Chondrocyte (in vitro differentiated cells): ENCODE measurements around the gene OR5B2. TPM values are rescaled to one million over a fixed set of nuclear protein-coding genes. Genes with fewer than 3 reads are reported as not detected.

ENCODE experiments used
- DNase-seq: peaks from one replicate; pipeline ENCODE4 v3.0.0; 2021; ENCODE audit warnings: mixed read lengths, low spot score
- H3K27ac Mint-ChIP-seq: one replicate; pipeline ENCODE4 v1.8.0; 2021; ENCODE audit warnings: mild to moderate bottlenecking, moderate library complexity, mixed read lengths; ENCODE audit not compliant: unreplicated experiment
- H3K27me3 Mint-ChIP-seq: 2 replicates; pipeline ENCODE4 v1.8.0; 2021; ENCODE audit warnings: low read depth, mixed read lengths
- H3K36me3 Mint-ChIP-seq: 2 replicates; pipeline ENCODE4 v1.8.0; 2021; ENCODE audit warnings: low read depth, mixed read lengths
- H3K4me1 Mint-ChIP-seq: 2 replicates; pipeline ENCODE4 v1.8.0; 2021; ENCODE audit warnings: low read depth, mild to moderate bottlenecking, mixed read lengths
- H3K4me3 Mint-ChIP-seq: one replicate; pipeline ENCODE4 v1.8.0; 2021; ENCODE audit warnings: mild to moderate bottlenecking, moderate library complexity, mixed read lengths; ENCODE audit not compliant: unreplicated experiment
- H3K9me3 Mint-ChIP-seq: 2 replicates; pipeline ENCODE4 v1.8.0; 2021; ENCODE audit warnings: low read depth, mixed read lengths
- total RNA-seq: library from RNA; stranded (reverse); gene quantifications from 3 replicates; pipeline ENCODE4 v1.2.1, GENCODE V29; 2021
- TF ChIP-seq, protein P1 (sequence below): fragments of 200-600 bp; sonication (generic); IDR thresholded peaks from 2 replicates; pipeline ENCODE4 v1.5.0; 2021; ENCODE audit warnings: antibody characterized with exemption, mild to moderate bottlenecking, moderate library complexity

OR5B2 gene
- total RNA-seq, 1 donor from 2014 or later, result not detected

DNA sequence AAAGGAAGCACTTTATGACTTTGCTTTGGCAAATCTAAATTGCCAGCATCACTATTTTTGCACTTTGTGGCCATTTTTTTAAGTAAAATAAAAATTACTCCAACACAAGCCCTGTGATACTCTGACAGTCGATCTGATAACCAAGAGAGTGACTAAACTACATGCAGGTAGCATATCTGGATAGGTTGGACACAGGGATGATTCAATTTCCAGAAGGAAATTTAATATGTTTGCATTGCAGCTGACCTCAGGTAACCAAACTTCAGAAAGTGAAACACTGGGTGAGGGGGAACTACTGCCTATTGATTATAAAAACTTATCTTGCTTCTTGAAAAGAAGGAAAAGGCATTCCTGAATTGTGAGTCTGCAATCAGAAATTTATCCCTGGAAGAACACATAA is 35.2 kb downstream of the OR5B2 start:
- TF ChIP-seq, protein P1, sequence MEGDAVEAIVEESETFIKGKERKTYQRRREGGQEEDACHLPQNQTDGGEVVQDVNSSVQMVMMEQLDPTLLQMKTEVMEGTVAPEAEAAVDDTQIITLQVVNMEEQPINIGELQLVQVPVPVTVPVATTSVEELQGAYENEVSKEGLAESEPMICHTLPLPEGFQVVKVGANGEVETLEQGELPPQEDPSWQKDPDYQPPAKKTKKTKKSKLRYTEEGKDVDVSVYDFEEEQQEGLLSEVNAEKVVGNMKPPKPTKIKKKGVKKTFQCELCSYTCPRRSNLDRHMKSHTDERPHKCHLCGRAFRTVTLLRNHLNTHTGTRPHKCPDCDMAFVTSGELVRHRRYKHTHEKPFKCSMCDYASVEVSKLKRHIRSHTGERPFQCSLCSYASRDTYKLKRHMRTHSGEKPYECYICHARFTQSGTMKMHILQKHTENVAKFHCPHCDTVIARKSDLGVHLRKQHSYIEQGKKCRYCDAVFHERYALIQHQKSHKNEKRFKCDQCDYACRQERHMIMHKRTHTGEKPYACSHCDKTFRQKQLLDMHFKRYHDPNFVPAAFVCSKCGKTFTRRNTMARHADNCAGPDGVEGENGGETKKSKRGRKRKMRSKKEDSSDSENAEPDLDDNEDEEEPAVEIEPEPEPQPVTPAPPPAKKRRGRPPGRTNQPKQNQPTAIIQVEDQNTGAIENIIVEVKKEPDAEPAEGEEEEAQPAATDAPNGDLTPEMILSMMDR, result no peak
- DNase-seq, result no peak
- Mint-ChIP-seq H3K27me3 (no peaks in the 10 kb centered on the region), H3K36me3 (peaks cover 3% of the 10 kb centered on the region), H3K27ac (no peak overlapping the region), H3K9me3 (peaks cover 21% of the 10 kb centered on the region), H3K4me3 (no peak overlapping the region), H3K4me1 (peaks cover 39% of the 10 kb centered on the region)

DNA sequence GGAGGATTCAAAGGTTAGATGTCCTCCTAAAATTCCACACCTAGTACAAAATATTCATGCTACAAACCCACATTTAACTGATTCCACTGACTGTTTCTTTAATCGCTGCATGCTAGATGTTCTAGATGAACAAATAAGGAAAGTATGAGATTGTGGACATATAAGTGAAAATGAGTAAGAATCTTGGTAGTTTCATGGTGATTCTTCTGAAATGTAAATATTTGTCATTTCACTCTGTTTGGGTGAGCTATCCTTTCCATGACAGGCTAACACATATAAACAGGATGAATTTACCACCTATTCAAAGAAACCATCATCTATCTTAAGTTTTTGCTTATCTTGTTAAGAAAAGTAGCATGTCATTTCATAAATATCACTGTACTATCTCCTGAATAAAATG is 36.0 kb downstream of the OR5B2 start:
- Mint-ChIP-seq H3K4me3 (no peak overlapping the region), H3K27ac (no peak overlapping the region), H3K36me3 (peaks cover 3% of the 10 kb centered on the region), H3K9me3 (peaks cover 21% of the 10 kb centered on the region), H3K4me1 (peaks cover 39% of the 10 kb centered on the region), H3K27me3 (no peaks in the 10 kb centered on the region)
- TF ChIP-seq, protein P1, result no peak
- DNase-seq, result no peak

DNA sequence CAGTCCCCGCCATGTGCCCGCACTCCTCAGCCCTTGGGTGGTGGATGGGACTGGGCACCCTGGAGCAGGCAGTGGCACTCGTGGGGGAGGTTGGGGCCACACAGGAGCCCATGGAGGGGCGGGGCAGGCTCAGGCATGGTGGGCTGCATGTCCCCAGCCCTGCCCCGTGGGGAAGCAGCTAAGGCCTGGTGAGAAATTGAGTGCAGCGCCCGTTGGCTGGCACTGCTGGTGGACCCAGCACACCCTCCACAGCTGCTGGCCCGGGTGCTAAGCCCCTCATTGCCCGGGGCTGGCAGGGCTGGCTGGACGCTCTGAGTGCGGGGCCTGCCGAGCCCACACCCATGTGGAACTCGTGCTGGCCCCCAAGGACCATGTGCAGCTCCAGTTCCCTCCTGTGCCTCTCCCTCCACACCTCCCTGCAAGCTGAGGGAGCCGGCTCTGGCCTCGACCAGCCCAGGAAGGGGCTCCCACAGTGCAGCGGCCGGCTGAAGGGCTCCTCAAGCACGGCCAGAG is 37.3 kb downstream of the OR5B2 start:
- H3K4me1 Mint-ChIP-seq, result peaks cover 35% of the 10 kb centered on the region
- peak; percentile 85 for DNase-seq
- TF ChIP-seq, protein P1, result no peak
- no peaks in the 10 kb centered on the region for H3K27me3 Mint-ChIP-seq
- peaks cover 3% of the 10 kb centered on the region for H3K36me3 Mint-ChIP-seq
- peaks cover 13% of the 10 kb centered on the region for H3K9me3 Mint-ChIP-seq
- no peak overlapping the region for H3K27ac Mint-ChIP-seq
- no peak overlapping the region for H3K4me3 Mint-ChIP-seq

Other genes with a start within 250 kb of the OR5B2 start
- not detected in 3 replicates for gene OR9Q2, start 239.1 kb downstream of the OR5B2 start, total RNA-seq
- gene OR1S2, start 224.0 kb downstream of the OR5B2 start, total RNA-seq, result not detected in 3 replicates
- not detected in 3 replicates for gene OR1S1, start 215.4 kb downstream of the OR5B2 start, total RNA-seq
- gene OR10Q1, start 199.2 kb downstream of the OR5B2 start, total RNA-seq, result not detected in 3 replicates
- not detected in 3 replicates for gene OR10W1, start 159.9 kb downstream of the OR5B2 start, total RNA-seq
- gene OR5B17, start 69.1 kb downstream of the OR5B2 start, total RNA-seq, result not detected in 3 replicates
- gene OR5B3, start 21.2 kb downstream of the OR5B2 start, total RNA-seq, result not detected in 3 replicates
- not detected in 3 replicates for gene OR5B12, start 14.1 kb upstream of the OR5B2 start, total RNA-seq
- gene OR5B21, start 80.0 kb upstream of the OR5B2 start, total RNA-seq, result not detected in 3 replicates
- gene LPXN, start 147.7 kb upstream of the OR5B2 start, total RNA-seq, result 3.3 to 4.8 TPM (median 4.5 TPM) in 3 replicates
- 44.0 to 48.1 TPM (median 46.0 TPM) in 3 replicates for gene ZFP91, start 150.9 kb upstream of the OR5B2 start, total RNA-seq
- 0.92 to 1.3 TPM (median 1.1 TPM) in 3 replicates for gene CNTF, start 194.5 kb upstream of the OR5B2 start, total RNA-seq